ENCODE measurements around the gene RABGAP1L. TPM values are rescaled to one million over a fixed set of nuclear protein-coding genes. Genes with fewer than 3 reads are reported as not detected.
"Not testable (repeated sequence)": the region's sequence is repeated elsewhere in the genome, so short reads cannot be mapped to it uniquely, and the experiment has no call there.

Gene RABGAP1L
- total RNA-seq, 2 experiments from 2014 or later, result 20.2 to 22.6 TPM

DNA sequence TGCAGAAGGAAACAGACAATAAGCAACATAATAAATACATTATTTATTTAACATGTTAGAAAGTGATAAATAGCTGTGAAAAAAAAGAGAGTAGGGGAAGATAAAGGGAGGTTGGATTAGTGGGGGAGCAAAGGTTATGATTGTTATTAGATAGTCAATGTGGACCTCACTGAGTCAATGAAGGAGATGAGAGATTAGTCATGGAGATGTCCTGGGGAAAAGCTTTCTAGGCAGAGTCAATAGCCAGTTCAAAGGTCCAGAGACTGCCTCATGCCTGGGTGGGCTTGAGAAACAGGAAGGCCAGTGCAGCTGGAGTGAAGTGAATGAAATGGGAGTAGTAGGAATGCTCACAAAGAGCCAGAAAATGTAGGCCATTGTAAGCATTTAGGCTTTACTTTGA lies 653.3 kb downstream of the RABGAP1L start:
- Mint-ChIP-seq H3K36me3 (peaks cover 14% of the 10 kb centered on the region), H3K27me3 (no peaks in the 10 kb centered on the region), H3K4me1 (peaks cover 15% of the 10 kb centered on the region), H3K27ac (no peak overlapping the region), H3K9me3 (no peaks in the 10 kb centered on the region), H3K4me3 (no peak overlapping the region)
- DNase-seq, result no peak

DNA sequence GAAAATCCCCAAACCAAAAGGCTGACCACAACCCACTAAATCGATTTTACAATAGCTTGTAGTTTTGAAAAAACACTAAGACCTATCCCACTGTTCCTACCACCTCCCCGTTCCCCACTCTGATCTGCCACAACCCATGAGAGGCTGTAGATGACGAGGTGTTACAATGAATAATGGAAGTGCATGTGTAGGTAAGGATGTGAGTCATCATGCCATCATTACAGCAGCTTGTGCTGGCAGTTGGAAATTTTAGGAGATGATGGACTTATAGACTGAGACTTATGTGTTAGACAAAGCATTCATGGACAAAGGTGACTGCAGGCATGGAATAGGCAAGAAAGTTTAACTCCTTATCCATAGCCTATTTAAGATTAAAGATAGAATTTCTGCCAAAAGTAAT lies 655.7 kb downstream of the RABGAP1L start:
- DNase-seq, result no peak

GRCh38 chr1:174815474-174815908 lies 656.2 kb downstream of the RABGAP1L start:
- H3K36me3 Mint-ChIP-seq, result peaks cover 17% of the 10 kb centered on the region
- no peak overlapping the region for H3K4me3 Mint-ChIP-seq

More for the DNA sequence above, 655.7 kb downstream of the RABGAP1L start:
- Mint-ChIP-seq H3K36me3 (peaks cover 15% of the 10 kb centered on the region), H3K27me3 (no peaks in the 10 kb centered on the region), H3K4me1 (peaks cover 17% of the 10 kb centered on the region), H3K27ac (peak overlapping the region; percentile 67), H3K4me3 (no peak overlapping the region), H3K9me3 (peaks cover 2% of the 10 kb centered on the region)

DNA sequence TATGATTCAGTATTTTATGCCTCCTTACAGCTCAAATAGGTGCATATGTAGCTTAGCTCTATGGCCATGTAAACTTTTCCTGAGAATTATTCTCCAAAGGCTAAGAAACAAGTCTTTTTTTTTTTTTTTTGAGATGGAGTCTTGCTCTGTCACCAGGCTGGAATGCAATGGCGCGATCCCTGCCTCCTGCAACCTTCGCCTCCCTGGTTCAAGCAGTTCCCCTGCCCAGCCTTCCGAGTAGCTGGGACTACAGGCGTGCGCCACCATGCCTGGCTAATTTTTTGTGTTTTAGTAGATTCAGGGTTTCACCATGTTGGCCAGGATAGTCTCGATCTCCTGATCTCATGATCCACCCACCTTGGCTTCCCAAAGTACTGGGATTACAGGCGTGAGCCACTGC lies 657.3 kb downstream of the RABGAP1L start:
- not testable (repeated sequence) for DNase-seq, H3K27me3 Mint-ChIP-seq, H3K27ac Mint-ChIP-seq, H3K9me3 Mint-ChIP-seq, H3K4me3 Mint-ChIP-seq
- Mint-ChIP-seq H3K36me3 (peaks cover 23% of the 10 kb centered on the region), H3K4me1 (peaks cover 15% of the 10 kb centered on the region)

More at GRCh38 chr1:174815474-174815908, 656.2 kb downstream of the RABGAP1L start:
- Mint-ChIP-seq H3K9me3 (peaks cover 2% of the 10 kb centered on the region), H3K27ac (no peak overlapping the region), H3K27me3 (no peaks in the 10 kb centered on the region), H3K4me1 (peaks cover 15% of the 10 kb centered on the region)
- DNase-seq, result no peak

- Mint-ChIP-seq H3K27me3 (no peaks in the 10 kb centered on the region), H3K9me3 (peaks cover 2% of the 10 kb centered on the region), H3K4me1 (peaks cover 15% of the 10 kb centered on the region), H3K27ac (no peak overlapping the region), H3K36me3 (peaks cover 17% of the 10 kb centered on the region), H3K4me3 (no peak overlapping the region)
- no peak for DNase-seq
These were observed 658.8 kb downstream of the RABGAP1L start for GRCh38 chr1:174818014-174818616.

DNA sequence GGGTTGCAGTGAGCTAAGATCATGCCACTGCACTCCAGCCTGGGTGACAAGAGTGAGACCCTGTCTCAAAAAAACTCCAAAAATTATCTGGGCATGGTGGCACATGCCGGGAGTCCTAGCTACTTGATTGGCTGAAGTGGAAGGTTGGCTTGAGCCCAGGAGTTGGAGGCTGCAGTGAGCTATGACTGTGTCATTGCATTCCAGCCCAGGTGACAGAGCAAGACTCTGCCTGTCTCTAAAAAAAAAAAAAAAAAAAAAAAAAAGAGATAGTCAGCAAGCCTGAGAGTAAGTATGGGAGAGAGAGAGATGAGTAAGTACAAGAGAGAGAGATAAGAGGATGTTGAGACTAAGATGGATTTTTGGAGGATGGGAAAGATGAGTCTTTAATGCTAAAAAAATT lies 659.6 kb downstream of the RABGAP1L start:
- Mint-ChIP-seq H3K27ac (no peak overlapping the region), H3K4me3 (no peak overlapping the region), H3K36me3 (peaks cover 17% of the 10 kb centered on the region), H3K9me3 (peaks cover 2% of the 10 kb centered on the region), H3K4me1 (peaks cover 15% of the 10 kb centered on the region), H3K27me3 (no peaks in the 10 kb centered on the region)
- no peak for DNase-seq

DNA sequence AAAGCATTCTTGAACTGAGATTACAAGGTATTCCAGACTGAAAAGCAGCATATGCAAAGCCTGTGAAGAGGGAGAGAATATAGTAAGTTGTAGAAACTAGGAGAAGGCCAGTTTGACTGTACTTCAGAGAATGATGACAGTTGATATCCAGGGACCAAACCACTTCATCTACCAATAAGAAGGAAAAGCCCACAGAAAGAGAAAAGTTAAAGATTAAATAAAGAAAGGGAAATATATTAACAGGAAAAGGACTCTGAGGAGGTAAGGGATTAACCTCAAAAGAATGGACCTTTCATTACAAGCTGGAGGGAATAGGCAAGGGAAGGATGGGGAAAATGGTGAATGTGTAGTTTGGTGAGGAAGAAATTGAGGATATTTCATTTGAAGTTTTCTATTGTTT lies 660.3 kb downstream of the RABGAP1L start:
- no peaks in the 10 kb centered on the region for H3K27me3 Mint-ChIP-seq
- no peak overlapping the region for H3K27ac Mint-ChIP-seq

DNA sequence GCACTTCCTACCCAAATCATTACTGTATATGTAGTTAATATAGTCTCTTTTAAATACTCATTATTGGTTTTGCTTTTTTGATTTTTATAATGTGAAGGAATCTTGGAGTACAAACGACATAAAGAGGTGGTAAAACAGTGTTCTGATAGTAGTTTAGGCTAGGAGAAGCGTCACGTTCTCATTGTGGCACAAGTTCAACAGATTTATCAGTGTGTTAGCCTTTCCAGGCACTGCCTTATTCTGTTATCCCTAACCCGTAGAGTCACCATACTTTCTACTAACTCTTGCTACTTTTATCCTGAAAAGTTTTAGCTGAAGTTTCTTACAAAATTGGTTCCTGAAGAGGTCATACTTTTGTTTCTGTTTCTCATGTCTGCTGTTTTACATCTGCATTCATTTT lies 665.8 kb downstream of the RABGAP1L start:
- Mint-ChIP-seq H3K27ac (no peak overlapping the region), H3K27me3 (no peaks in the 10 kb centered on the region), H3K36me3 (peaks cover 11% of the 10 kb centered on the region), H3K9me3 (no peaks in the 10 kb centered on the region), H3K4me1 (peaks cover 2% of the 10 kb centered on the region), H3K4me3 (no peak overlapping the region)
- no peak for DNase-seq

More for the DNA sequence above, 660.3 kb downstream of the RABGAP1L start:
- peaks cover 15% of the 10 kb centered on the region for H3K4me1 Mint-ChIP-seq
- no peak overlapping the region for H3K4me3 Mint-ChIP-seq
- DNase-seq, result no peak
- H3K9me3 Mint-ChIP-seq, result peaks cover 2% of the 10 kb centered on the region
- H3K36me3 Mint-ChIP-seq, result peaks cover 15% of the 10 kb centered on the region

- Mint-ChIP-seq H3K27ac (no peak overlapping the region), H3K9me3 (no peaks in the 10 kb centered on the region), H3K27me3 (no peaks in the 10 kb centered on the region), H3K36me3 (peaks cover 9% of the 10 kb centered on the region), H3K4me3 (no peak overlapping the region), H3K4me1 (peaks cover 2% of the 10 kb centered on the region)
- DNase-seq, result no peak
These were observed 666.5 kb downstream of the RABGAP1L start for GRCh38 chr1:174825806-174826205.

DNA sequence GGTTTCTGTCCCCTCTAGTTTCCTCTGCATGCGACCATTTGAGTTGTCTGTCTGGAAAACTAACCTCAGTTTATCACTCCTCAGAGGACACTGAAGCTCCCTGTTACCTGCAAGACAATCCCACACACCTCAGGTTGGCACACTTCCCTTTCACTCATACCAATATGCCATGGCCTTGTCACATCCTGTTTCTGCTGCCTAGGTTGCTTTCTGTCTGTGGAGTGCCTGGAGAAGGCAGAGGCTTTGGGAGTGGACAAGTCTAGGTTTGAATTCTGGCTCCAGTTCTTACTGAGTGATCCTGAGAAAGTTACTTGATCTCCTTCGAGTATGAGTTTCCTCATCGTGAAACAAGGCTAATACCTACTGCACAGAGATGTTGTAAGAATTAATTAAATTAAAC lies 668.9 kb downstream of the RABGAP1L start:
- Mint-ChIP-seq H3K27ac (no peak overlapping the region), H3K9me3 (no peaks in the 10 kb centered on the region), H3K36me3 (peaks cover 3% of the 10 kb centered on the region), H3K27me3 (no peaks in the 10 kb centered on the region), H3K4me1 (peaks cover 2% of the 10 kb centered on the region), H3K4me3 (no peak overlapping the region)
- no peak for DNase-seq

DNA sequence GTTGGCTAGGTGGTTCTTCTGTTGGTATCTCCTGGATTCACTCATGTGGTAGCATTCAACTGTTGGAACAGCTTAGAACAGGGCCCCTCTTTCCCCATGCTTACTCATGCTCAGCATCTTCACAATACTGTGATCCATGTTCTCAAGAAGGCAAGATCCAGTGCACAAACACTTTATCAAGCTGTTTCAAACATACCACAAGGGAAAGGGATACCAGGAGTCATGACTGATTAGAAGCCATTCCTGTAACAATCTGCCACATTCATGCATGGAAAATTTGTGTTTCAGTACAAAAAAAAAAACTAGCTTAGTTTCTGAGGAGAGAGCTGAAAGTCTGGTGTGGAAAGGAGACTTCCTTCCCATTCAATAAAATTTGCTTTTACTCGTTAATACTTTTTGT lies 670.7 kb downstream of the RABGAP1L start:
- no peak overlapping the region for H3K4me3 Mint-ChIP-seq
- peaks cover 2% of the 10 kb centered on the region for H3K4me1 Mint-ChIP-seq
- DNase-seq, result no peak
- peaks cover 3% of the 10 kb centered on the region for H3K36me3 Mint-ChIP-seq
- no peaks in the 10 kb centered on the region for H3K9me3 Mint-ChIP-seq
- no peaks in the 10 kb centered on the region for H3K27me3 Mint-ChIP-seq
- no peak overlapping the region for H3K27ac Mint-ChIP-seq

- Mint-ChIP-seq H3K27me3 (no peaks in the 10 kb centered on the region), H3K4me1 (peaks cover 4% of the 10 kb centered on the region), H3K9me3 (no peaks in the 10 kb centered on the region), H3K36me3 (no peaks in the 10 kb centered on the region), H3K27ac (no peak overlapping the region), H3K4me3 (no peak overlapping the region)
- DNase-seq, result no peak
These were observed 677.2 kb downstream of the RABGAP1L start for GRCh38 chr1:174836543-174836942.

DNA sequence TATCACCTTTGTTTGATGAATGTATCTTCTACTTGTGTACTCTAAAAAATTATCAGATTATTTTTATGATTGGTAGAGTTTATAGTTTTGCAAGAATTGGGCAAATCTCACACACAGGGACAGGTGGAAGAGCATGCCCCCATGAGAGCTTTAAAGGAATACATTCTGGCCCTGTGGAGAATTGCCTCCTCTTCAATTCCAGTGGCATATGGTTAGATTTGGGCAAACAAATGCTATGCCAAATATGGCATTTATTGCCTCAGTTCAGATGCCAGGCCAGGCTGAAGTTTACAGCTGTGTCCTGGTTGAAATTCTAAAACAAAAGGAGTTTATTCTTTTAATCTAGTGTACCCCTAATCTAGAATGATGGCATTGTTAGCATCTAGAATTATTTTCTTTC lies 678.1 kb downstream of the RABGAP1L start:
- H3K27me3 Mint-ChIP-seq, result no peaks in the 10 kb centered on the region
- H3K4me3 Mint-ChIP-seq, result no peak overlapping the region
- H3K9me3 Mint-ChIP-seq, result no peaks in the 10 kb centered on the region
- H3K27ac Mint-ChIP-seq, result no peak overlapping the region
- DNase-seq, result no peak
- peaks cover 8% of the 10 kb centered on the region for H3K4me1 Mint-ChIP-seq
- peaks cover 4% of the 10 kb centered on the region for H3K36me3 Mint-ChIP-seq

DNA sequence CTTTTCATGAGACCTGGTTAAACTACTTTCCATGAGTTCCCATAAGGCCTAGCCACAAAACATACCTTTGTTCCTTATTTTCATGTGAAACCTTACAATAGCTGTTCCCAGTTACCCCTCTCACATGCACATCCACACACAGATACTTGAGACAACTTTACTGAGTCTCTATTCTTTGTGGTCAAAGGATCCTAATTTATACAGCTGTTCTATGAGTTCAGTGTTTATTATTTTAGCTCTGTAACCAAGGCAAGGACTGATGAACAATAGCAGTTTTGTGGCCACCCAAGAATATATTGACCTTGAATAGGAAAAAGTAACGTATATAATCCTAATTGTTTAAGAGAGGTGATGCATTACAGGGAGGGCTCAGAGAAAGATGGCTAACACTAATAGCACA lies 679.9 kb downstream of the RABGAP1L start:
- no peaks in the 10 kb centered on the region for H3K27me3 Mint-ChIP-seq
- H3K36me3 Mint-ChIP-seq, result peaks cover 5% of the 10 kb centered on the region
- no peak overlapping the region for H3K4me3 Mint-ChIP-seq
- no peak overlapping the region for H3K27ac Mint-ChIP-seq
- H3K4me1 Mint-ChIP-seq, result peaks cover 9% of the 10 kb centered on the region
- DNase-seq, result no peak
- H3K9me3 Mint-ChIP-seq, result no peaks in the 10 kb centered on the region

GRCh38 chr1:174841747-174842146 lies 682.4 kb downstream of the RABGAP1L start:
- Mint-ChIP-seq H3K4me3 (no peak overlapping the region), H3K4me1 (peaks cover 9% of the 10 kb centered on the region), H3K27me3 (no peaks in the 10 kb centered on the region), H3K27ac (no peak overlapping the region), H3K9me3 (no peaks in the 10 kb centered on the region), H3K36me3 (peaks cover 5% of the 10 kb centered on the region)
- no peak for DNase-seq

Data from activated naive CD8-positive, alpha-beta T cell treated with anti-CD3 and anti-CD28 coated beads for 36 hours (primary cell).